Measurements from ENCODE around the gene LIPH. TPM values are rescaled to one million over a fixed set of nuclear protein-coding genes. Genes with fewer than 3 reads are reported as not detected.
A peak's percentile ranks its signal among the peaks of the same experiment; 100 is the strongest.

Gene LIPH
- total RNA-seq, 1 donor from 2014 or later: 29.7 TPM

DNA sequence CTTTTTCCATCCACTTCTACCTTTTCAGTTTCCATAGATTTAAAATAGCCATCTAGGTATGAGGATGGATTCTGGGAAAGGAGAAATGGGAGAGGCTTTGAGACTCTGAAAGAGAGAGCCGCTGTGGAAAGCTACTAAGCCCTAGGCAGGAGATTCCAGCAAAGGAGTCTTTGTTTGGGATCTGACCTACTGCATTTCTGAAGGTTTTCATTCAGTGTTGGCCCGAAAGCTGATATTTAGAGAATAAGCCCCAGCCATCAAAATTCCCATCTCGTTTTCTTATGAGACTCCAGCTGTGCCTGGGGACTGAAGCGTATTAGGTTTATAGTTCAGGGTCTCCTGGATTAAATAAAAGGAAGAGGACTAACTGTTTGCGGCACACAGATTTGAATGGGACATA, 19.5 kb downstream of the LIPH start:
- Histone ChIP-seq H3K27me3 (ENCODE audit: low read depth) (no peaks in the 10 kb centered on the region), H3K9me3 (no peaks in the 10 kb centered on the region), H3K36me3 (peaks cover 7% of the 10 kb centered on the region), H3K4me3 (no peak overlapping the region), H3K27ac (no peak overlapping the region), H3K4me1 (peaks cover 14% of the 10 kb centered on the region)
- ATAC-seq (no peak), DNase-seq (no peak)
- TF ChIP-seq, protein P1, sequence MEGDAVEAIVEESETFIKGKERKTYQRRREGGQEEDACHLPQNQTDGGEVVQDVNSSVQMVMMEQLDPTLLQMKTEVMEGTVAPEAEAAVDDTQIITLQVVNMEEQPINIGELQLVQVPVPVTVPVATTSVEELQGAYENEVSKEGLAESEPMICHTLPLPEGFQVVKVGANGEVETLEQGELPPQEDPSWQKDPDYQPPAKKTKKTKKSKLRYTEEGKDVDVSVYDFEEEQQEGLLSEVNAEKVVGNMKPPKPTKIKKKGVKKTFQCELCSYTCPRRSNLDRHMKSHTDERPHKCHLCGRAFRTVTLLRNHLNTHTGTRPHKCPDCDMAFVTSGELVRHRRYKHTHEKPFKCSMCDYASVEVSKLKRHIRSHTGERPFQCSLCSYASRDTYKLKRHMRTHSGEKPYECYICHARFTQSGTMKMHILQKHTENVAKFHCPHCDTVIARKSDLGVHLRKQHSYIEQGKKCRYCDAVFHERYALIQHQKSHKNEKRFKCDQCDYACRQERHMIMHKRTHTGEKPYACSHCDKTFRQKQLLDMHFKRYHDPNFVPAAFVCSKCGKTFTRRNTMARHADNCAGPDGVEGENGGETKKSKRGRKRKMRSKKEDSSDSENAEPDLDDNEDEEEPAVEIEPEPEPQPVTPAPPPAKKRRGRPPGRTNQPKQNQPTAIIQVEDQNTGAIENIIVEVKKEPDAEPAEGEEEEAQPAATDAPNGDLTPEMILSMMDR (IDR thresholded peaks at IDR 0.05): no peak
- intact Hi-C loops (cut with DNase I): no loop called here

DNA sequence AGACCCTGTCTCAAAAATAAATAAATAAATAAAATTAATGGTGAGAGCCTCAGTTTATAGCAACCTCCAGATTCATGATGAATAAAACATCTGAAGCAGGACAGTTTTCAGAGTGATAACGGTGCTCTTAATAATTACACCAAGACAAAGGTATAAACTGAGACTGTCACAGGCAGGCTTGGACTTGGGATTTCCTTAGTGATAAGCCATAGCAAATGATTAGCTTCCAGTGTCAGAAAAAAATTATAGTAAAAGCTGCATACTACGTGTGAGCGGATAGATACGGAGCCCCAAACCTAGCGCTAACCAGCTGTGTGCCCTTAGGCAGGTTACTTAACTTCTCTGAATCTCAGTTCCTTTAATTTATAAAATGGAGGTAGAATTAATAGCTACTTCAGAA, 21.5 kb downstream of the LIPH start:
- TF ChIP-seq, protein P1 (IDR thresholded peaks at IDR 0.05): no peak
- no peaks in the 10 kb centered on the region for H3K4me1 ChIP-seq
- H3K36me3 ChIP-seq: peaks cover 15% of the 10 kb centered on the region
- intact Hi-C loops (cut with DNase I): no loop called here
- no peak for DNase-seq
- H3K9me3 ChIP-seq: no peaks in the 10 kb centered on the region
- H3K4me3 ChIP-seq: no peak overlapping the region
- peaks cover 4% of the 10 kb centered on the region for H3K27me3 ChIP-seq (ENCODE audit: low read depth)
- H3K27ac ChIP-seq: no peak overlapping the region
- ATAC-seq: no peak

DNA sequence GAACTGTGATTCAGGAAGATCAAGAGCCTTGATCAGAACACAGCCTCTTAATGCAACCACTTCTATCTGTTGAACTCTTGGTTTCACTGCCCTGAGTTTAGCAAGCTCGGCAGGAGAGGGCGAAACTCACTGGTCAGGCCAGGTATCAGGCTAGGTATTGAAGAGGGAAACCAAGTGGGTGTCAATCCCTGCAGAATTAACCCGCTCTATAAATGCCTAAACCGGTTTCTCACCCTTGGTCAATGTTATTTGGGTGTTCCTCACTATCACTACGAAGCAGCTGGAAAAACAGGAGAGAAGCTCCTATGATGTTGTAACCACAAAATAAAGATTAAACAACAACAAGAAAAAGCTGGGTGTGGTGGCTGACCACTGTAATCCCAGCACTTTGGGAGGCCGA, 23.9 kb downstream of the LIPH start:
- H3K27me3 ChIP-seq (ENCODE audit: low read depth): peaks cover 4% of the 10 kb centered on the region
- H3K27ac ChIP-seq: no peak overlapping the region
- H3K4me3 ChIP-seq: no peak overlapping the region
- no peaks in the 10 kb centered on the region for H3K4me1 ChIP-seq
- TF ChIP-seq, protein P1 (IDR thresholded peaks at IDR 0.05): no peak
- H3K36me3 ChIP-seq: peaks cover 26% of the 10 kb centered on the region
- no peaks in the 10 kb centered on the region for H3K9me3 ChIP-seq
- DNase-seq (no peak), ATAC-seq (no peak)
- intact Hi-C loops (cut with DNase I): no loop called here

DNA sequence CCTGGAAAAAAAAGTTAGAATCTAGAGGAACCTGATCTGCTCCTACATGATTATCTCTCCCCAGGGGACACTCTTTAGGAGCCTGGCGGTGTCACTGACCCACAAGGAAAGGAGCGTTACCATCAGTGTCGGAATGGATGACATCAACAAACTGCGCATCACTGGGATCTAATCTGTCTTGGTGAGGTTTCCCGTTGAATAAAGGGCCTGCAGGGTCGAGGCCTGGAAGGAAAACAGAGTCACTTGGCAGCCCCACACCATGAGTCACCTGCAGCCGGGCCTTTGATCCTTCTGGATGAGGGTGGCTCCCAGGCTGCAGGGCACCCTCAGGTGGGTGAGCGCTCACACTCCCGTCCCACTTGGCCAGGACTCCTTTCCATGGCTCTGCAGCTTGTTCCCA, 25.0 kb downstream of the LIPH start:
- intact Hi-C loops (cut with DNase I): no loop called here
- TF ChIP-seq, protein P1 (IDR thresholded peaks at IDR 0.05): no peak
- Histone ChIP-seq H3K4me1 (no peaks in the 10 kb centered on the region), H3K9me3 (no peaks in the 10 kb centered on the region), H3K27me3 (ENCODE audit: low read depth) (peaks cover 4% of the 10 kb centered on the region), H3K4me3 (no peak overlapping the region), H3K27ac (no peak overlapping the region), H3K36me3 (peaks cover 26% of the 10 kb centered on the region)
- ATAC-seq (peak in 1 of 2 donors; percentile 27), DNase-seq (no peak)

DNA sequence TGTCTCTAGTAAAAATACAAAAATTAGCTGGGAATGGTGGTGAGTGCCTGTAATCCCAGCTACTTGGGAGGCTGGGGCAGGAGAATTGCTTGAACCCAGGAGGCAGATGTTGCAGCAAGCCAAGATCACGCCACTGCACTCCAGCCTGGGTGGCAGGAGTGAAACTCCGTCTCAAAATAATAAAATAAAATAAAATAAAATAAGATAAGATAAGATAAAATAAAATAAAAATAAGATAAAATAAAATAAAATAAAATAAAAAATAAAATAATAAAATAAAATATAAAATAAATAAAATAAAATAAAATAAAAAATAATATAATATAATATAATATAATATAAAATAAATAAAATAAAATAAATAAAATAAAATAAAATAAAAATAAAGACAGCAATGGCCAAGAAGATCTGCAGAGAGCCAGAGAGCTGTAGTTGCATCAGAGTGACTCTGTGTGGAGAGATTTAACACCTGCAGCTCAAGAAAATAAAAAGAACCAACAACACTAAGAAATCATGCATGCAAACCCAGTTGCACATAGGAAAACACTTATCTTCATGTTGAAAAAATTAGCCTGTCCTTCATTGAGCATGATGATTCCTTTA, 25.9 kb downstream of the LIPH start:
- H3K4me3 ChIP-seq: no peak overlapping the region
- H3K36me3 ChIP-seq: peaks cover 26% of the 10 kb centered on the region
- H3K27me3 ChIP-seq (ENCODE audit: low read depth): peaks cover 4% of the 10 kb centered on the region
- no peaks in the 10 kb centered on the region for H3K9me3 ChIP-seq
- no peak overlapping the region for H3K27ac ChIP-seq
- DNase-seq (no peak), ATAC-seq (no peak)
- intact Hi-C loops (cut with DNase I): no loop called here
- TF ChIP-seq, protein P1 (IDR thresholded peaks at IDR 0.05): no peak
- no peaks in the 10 kb centered on the region for H3K4me1 ChIP-seq

All from lower lobe of right lung (tissue), 2 donors.